PC-9 (cell line): ENCODE results near the gene TCAF1.

Source experiments
- CTCF ChIP-seq: fragments of 200-600 bp; sonication (generic); conservative IDR thresholded peaks from 2 replicates; pipeline ENCODE4 v1.6.1; 2017; ENCODE audit warnings: mixed run types, antibody characterized with exemption, mild to moderate bottlenecking, moderate library complexity
- EZH2 ChIP-seq: fragments of 200-600 bp; sonication (generic); IDR thresholded peaks from 2 replicates; pipeline ENCODE4 v1.8.0; 2017; ENCODE audit warnings: antibody characterized with exemption, low read depth

GRCh38 chr7:143884241-143884968, 17.6 kb downstream of the TCAF1 start:
- no peak for TF ChIP-seq CTCF
- TF ChIP-seq EZH2, result no peak
